Left hindlimb (tissue), 1 donor: Measurements from ENCODE around the gene DYNC2LI1.

Source experiments
- DNase-seq: peaks from one replicate; pipeline ENCODE4 v3.0.0-alpha.2; 2018

Gene DYNC2LI1

DNA sequence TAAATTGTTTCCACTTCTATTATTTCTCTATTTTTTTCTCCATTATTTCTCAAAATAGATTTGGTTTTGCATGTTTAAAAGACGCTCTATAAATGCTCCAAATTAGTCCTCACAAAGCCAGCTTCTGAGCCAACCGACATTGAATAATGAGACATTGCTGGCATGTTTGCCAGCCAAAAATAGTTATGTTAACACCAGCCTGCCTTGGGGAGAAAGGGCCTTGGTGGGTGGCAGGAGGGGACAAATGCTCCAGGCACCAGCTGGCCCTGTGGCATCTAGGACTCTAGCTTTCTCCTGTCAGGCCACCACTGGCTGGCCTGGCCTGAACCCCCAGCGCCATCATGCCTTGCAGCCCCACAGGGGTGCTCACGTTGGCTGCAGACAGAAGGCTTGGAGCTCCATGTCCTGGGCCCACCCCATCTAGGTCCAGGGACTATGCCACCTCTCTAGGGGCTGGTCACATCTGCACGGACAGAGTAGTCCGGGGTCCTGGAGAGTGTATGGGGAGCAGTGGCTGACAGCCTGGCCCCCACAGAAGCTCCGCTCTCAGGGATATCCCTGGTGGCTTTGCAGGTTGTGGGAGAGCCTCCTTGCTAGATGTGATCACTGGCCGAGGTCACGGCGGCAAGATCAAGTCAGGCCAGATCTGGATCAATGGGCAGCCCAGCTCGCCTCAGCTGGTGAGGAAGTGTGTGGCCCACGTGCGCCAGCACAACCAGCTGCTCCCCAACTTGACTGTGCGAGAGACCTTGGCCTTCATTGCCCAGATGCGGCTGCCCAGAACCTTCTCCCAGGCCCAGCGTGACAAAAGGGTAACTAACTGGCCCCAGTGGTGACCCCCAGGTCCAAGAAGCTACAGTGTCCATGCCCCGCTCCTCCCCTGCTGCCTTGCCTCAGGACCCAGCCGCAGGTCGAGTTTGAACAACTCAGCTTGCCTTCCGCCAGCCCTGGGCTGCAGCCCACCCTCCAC, 77.5 kb downstream of the DYNC2LI1 start:
- no peak for DNase-seq

DNA sequence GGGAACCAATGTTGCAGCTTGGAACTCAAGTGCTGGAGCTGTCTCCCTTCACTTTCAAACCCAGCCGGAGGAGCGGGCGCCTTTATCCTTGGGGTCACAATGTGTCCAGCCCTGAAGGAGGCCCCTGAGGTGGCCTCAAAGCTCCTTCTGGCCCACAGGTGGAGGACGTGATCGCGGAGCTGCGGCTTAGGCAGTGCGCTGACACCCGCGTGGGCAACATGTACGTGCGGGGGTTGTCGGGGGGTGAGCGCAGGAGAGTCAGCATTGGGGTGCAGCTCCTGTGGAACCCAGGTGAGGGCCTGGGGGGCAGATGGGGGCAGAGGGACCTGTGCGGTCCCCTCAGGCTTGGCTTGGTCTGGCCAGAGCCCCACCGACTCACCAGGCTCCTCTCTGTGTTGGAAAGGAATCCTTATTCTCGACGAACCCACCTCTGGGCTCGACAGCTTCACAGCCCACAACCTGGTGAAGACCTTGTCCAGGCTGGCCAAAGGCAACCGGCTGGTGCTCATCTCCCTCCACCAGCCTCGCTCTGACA, 78.4 kb downstream of the DYNC2LI1 start:
- no peak for DNase-seq

DNA sequence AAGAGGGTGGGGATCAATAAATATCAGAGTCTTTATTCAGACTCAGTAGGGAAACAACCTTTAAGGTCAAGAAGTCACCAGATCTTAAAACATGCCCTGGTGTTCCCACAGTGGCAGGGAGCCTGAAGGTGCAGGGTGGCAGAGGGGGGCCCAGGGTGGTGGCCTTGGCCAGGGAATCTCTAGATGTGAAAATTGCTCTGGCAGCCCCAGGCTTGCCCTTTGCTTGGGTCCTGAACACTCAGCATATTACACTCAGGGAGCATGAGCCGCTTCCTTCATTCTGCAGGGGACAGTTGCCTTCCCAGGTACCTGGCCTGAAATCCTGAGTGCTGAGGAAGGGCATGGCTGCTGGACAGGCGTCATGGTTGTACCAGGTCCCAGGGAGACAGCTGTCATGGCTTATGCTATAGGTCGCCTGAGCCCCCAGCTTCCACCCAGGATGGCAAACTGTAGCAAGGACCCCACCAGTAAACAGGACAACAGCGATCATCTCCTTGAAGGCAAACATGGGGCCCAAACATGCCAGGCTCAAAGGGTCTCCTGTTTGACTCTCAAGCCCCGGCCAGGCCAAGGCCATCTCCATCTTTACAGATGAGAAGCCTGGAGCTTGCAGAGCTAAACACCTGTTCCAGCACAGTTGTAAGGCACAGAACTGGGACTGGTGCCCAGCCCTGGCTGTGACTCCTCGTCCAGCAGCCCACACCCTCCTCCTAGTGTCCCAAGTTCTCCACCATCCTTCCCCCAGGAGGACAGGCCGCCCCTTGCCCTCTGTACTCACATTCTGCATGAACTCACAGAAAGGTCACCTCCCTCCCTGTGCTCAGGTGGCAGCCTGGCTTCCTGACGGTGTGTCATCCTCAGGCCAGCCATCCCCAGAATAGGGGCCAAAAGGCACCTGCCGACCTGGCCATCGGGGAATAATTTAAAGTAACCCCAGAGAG, 79.6 kb downstream of the DYNC2LI1 start:
- DNase-seq: no peak

DNA sequence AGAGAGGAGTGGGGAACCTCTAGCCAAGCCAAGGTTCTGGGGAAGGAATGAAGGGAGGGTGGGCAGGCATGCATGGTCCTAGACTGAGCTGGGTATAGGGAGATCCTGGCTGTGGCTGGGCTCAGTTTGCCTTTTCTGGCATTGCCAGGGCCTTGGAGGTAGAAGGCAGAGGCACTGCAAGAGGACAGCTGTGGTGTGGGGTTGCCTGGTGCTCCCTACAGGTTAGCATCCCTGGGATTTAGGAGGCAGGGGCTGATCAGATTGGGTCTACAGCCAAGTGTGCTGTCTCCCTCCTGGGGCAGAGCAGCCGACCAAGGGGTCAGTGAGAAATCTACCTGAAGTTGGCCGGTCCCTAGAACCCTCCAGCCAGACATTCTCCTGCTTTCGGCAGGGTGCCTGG, 80.8 kb downstream of the DYNC2LI1 start:
- no peak for DNase-seq

DNA sequence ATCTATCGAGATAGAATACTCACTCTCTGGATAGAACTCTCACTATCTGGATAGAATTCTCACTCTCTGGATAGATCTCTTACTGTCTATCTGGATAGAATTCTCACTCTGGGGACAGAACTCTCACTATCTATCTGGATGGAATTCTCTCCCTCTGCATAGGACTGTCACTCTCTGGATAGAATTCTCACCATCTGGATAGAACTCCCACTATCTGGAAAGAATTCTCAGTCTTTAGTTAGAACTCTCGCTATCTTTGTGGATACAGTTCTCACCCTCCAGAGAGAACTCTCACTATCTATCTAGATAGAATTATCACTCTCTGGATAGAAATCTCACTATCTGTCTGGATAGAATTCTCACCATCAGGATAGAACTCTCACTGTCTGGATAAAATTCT, 81.5 kb downstream of the DYNC2LI1 start:
- DNase-seq: no peak
